Panc1 (cell line): Measurements from ENCODE around the gene PPP4R3A.

ENCODE experiments used
- POLR2AphosphoS5 ChIP-seq: IDR thresholded peaks from 2 replicates; pipeline ENCODE4 v1.6.1; 2012; ENCODE audit warnings: mild to moderate bottlenecking, low read depth, low read length, moderate library complexity
- SIN3A ChIP-seq: IDR thresholded peaks from 2 replicates; pipeline ENCODE4 v1.6.1; 2012; ENCODE audit warnings: low read depth, mild to moderate bottlenecking, low read length, moderate library complexity, borderline replicate concordance; ENCODE audit not compliant: insufficient read depth
- TF ChIP-seq, protein P1 (sequence below), 2 experiments: IDR thresholded peaks; 2 replicates each; pipeline ENCODE4 v1.6.1; 2011 to 2012; ENCODE audit warnings: low read depth in 2 of 2, control low read depth in 1 of 2, low read length in 1 of 2, mild to moderate bottlenecking in 1 of 2, moderate library complexity in 1 of 2; ENCODE audit not compliant: insufficient read depth in 1 of 2
- TF ChIP-seq, protein P2 (sequence below): fragments of 450-650 bp; IDR thresholded peaks from 2 replicates; pipeline ENCODE4 v1.5.1; 2017; ENCODE audit warnings: mild to moderate bottlenecking

DNA sequence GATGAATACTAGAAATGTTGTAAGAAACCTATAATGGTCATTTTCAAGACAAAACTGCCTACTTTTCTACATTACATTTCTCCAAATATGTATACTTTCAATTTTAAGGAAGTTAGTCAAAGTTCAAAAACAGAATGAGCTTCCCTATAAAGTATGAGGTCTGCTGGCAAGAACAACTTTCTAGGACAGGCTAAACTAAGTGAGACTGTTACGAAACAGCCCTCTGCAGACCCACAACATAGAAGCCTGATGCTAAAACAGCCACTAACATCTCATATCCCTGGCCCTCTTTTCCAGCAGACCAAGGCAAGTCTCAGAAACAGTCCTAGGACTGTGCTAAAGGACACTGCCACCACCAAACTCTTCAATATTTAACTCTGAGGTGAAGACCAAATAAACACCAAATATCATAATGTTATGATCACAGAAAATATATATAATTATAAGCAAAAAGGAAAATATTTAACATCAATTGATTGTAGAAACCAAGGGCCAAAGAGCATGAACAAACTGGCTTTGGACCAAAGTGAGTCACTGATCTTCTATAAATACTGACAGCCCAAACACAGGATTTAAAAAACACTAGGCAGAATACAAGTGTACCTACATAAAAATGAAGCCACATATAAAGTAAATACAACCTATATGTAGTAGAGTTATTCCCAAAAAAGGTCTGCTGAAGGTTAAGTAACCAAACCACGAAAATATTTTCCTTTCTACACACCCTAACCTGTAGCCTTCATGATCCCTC is 27.7 kb downstream of the PPP4R3A start:
- TF ChIP-seq, protein P1, sequence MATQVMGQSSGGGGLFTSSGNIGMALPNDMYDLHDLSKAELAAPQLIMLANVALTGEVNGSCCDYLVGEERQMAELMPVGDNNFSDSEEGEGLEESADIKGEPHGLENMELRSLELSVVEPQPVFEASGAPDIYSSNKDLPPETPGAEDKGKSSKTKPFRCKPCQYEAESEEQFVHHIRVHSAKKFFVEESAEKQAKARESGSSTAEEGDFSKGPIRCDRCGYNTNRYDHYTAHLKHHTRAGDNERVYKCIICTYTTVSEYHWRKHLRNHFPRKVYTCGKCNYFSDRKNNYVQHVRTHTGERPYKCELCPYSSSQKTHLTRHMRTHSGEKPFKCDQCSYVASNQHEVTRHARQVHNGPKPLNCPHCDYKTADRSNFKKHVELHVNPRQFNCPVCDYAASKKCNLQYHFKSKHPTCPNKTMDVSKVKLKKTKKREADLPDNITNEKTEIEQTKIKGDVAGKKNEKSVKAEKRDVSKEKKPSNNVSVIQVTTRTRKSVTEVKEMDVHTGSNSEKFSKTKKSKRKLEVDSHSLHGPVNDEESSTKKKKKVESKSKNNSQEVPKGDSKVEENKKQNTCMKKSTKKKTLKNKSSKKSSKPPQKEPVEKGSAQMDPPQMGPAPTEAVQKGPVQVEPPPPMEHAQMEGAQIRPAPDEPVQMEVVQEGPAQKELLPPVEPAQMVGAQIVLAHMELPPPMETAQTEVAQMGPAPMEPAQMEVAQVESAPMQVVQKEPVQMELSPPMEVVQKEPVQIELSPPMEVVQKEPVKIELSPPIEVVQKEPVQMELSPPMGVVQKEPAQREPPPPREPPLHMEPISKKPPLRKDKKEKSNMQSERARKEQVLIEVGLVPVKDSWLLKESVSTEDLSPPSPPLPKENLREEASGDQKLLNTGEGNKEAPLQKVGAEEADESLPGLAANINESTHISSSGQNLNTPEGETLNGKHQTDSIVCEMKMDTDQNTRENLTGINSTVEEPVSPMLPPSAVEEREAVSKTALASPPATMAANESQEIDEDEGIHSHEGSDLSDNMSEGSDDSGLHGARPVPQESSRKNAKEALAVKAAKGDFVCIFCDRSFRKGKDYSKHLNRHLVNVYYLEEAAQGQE (IDR thresholded peaks at IDR 0.05; ENCODE audit: insufficient read depth in 1 of 2, low read depth in 2 of 2, low read length in 1 of 2) = no peak
- TF ChIP-seq SIN3A (no peak), POLR2AphosphoS5 (no peak)
- TF ChIP-seq, protein P2, sequence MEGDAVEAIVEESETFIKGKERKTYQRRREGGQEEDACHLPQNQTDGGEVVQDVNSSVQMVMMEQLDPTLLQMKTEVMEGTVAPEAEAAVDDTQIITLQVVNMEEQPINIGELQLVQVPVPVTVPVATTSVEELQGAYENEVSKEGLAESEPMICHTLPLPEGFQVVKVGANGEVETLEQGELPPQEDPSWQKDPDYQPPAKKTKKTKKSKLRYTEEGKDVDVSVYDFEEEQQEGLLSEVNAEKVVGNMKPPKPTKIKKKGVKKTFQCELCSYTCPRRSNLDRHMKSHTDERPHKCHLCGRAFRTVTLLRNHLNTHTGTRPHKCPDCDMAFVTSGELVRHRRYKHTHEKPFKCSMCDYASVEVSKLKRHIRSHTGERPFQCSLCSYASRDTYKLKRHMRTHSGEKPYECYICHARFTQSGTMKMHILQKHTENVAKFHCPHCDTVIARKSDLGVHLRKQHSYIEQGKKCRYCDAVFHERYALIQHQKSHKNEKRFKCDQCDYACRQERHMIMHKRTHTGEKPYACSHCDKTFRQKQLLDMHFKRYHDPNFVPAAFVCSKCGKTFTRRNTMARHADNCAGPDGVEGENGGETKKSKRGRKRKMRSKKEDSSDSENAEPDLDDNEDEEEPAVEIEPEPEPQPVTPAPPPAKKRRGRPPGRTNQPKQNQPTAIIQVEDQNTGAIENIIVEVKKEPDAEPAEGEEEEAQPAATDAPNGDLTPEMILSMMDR = no peak
